Activated T-cell treated with anti-CD3 and anti-CD28 coated beads for 48 hours (primary cell): Measurements from ENCODE around the gene UCN.
"Not testable (repeated sequence)": the region's sequence is repeated elsewhere in the genome, so short reads cannot be mapped to it uniquely, and the experiment has no call there.

Experiments
- DNase-seq: peaks from one replicate; pipeline ENCODE4 v3.0.0-alpha.2; 2020; ENCODE audit warnings: low read depth

Gene UCN

GRCh38 chr2:27282892-27283291, 25.4 kb downstream of the UCN start:
- no peak for DNase-seq

- no peak for DNase-seq
Observed at GRCh38 chr2:27281855-27282559, 26.2 kb downstream of the UCN start, which contains the start of gene TRIM54. Gene TRIM54, plus strand, starts transcription at chr2:27282429. Its CDS starts 303 bp downstream, at chr2:27282732.

DNA sequence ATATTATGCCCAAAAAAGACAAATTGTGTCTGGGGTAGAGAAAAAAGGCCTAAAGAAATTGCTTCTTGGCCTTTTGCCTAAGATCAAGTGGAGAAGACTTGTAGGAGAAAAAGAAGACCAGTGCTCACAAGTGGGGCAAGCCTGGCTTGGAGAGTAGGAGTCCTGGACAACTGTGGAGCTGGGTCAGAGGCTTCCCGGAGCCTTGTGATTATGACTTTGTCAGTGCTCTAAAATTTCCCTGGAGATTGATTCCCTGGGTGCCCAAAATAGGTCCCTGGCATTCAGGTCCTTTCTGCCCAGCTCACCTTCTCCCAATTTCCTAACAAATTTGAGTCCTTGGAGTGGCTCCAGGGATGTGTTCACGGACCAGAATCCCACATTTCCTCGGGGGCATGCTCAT, 26.8 kb downstream of the UCN start:
- DNase-seq = no peak

- no peak for DNase-seq
Observed at GRCh38 chr2:27280826-27281225, 27.4 kb downstream of the UCN start.

DNA sequence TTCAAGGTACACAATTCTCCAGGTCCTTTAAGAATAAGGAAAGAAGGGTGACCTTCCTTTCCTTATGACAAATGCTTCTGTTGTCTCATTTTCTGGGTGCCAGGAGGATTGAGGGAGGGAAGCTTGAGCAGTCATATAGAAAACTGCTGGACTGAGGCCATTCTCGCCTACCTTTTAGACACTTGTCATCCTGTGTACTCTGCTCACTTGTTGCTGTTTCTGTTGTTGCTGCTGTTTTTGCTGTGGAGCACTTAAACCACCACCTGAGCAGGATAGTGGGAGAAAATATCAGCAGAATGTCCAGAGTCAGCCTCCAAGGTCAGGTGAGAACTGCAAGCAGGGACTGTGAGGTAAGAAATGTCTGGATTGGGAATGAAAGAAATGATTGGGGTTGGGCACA, 30.2 kb downstream of the UCN start:
- no peak for DNase-seq

DNA sequence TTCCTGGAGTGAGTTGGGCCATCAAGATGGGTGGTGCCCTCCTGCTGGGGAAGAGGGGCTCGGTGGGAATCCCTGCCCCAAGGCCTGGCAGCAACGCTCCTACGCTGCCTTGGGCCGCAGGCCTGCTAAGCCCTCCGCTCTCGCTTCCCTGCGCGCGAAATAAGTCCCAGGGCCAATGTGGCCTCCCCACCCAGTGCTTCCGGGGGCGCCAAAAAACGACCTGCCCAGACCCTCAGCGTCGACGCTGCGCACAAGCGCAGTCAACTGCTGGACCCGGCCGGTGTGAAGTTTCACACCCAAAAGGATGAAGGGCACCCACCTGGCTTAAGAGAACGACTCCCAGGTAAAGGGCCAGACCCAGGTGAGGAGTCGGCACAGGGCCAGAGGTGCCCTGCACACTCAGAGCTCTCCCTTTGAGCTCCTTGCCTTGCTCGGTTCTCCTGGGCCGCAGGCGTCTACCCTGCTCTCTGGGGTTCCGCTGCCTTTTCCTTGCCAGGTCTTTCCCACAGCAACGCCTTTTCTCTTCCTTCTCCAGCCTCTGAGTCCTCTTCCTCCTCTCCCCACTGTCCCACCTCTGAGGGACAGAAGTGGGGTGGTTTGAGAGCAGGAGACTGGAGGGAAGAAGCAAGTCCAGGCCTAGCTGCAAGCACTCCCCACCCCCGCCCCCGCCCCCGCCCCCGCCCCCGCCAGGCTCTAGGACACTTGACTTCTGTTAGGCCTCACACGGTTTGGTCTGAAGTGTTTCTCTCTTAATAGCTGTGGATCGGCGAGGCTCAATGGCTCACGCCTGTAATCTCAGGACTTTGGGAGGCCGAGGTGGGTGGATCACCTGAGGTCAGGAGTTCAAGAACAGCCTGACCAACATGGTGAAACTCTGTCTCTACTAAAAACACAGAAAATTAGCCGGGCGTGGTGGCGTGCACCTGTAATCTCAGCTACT, 32.8 kb downstream of the UCN start, which contains the start of gene DNAJC5G:
Gene DNAJC5G, plus strand, starts transcription at position 223 of the 940 bp plus-strand sequence. CDS start 1,296 bp downstream, outside the sequence.
- no peak for DNase-seq

DNA sequence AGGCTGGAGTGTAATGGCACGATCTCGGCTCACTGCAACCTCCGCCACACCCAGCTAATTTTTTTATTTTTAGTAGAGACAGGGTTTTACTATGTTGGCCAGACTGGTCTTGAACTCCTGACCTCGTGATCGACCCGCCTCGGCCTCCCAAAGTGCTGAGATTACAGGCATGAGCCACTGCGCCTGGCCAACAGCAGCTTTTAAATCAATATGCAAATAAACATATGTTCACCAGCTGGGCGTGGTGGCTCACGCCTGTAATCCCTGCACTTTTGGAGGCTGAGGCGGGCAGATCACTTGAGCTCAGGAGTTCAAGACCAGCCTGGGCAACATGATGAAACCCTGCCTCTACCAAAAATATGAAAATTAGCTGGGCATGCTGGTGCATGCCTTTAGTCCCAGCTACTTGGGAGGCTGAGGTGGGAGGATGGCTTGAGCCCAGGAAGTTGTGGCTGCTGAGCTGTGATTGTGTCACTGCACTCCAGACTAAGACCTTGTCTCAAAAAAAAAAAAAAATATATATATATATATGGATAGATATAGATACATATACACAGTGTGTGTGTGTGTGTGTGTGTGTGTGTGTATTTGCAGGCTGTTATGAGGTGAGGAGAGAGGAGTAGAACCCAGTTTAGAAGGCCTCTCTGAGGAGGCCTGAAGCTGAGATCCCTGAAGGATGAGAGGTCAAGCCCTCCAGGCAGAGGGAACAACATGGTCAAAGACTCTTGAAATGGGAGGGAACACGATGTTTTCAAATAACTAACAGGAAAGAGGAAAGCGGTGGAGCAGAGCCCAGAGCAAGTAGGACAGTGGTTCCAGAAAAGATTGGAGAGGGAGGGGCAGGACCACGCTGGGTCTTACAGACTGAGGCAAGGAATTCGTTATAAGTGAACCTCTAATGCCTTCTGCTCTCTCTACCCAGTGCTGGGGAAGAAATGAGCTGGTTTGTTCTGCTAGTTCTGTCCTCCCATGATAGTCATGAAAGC, 35.4 kb downstream of the UCN start:
- not testable (repeated sequence) for DNase-seq

- no peak for DNase-seq
Observed at GRCh38 chr2:27271631-27272340, 36.5 kb downstream of the UCN start.

- no peak for DNase-seq
Observed at GRCh38 chr2:27270670-27271069, 37.6 kb downstream of the UCN start.

DNA sequence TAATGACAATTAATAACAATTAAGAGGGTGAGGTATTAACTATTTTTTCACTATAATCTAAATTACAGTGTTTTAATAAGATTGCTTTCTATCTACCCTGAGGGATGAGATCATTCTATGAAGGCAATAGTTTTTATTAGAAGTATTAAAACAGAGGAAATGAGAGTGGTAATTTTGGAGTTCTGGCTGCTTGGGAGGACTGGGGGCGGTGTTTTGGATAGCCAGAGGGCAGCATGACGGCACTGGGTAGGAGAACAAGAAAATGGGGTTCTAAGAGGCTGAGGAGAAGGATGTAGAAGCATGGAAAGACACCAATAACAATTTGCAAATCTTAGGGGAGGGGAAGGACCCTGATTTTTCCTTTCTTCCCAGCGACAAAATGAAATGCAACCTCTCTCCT, 38.1 kb downstream of the UCN start:
- no peak for DNase-seq

DNA sequence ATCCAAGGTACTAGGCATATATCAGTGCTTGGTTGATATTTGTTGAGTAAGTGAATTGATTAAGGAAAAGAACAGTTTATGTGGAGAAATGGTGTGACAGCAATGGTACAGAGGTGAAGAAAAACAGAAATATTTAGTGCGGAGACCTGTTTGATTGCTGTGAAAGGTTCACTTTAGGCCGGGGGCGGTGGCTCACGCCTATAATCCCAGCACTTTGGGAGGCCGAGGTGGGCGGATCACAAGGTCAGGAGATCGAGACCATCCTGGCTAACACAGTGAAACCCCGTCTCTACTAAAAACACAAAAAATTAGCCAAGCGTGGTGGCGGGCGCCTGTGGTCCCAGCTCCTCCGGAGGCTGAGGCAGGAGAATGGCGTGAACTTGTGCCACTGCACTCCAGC, 39.9 kb downstream of the UCN start:
- DNase-seq = not testable (repeated sequence)

GRCh38 chr2:27265536-27265870, 42.7 kb downstream of the UCN start:
- DNase-seq = no peak

DNA sequence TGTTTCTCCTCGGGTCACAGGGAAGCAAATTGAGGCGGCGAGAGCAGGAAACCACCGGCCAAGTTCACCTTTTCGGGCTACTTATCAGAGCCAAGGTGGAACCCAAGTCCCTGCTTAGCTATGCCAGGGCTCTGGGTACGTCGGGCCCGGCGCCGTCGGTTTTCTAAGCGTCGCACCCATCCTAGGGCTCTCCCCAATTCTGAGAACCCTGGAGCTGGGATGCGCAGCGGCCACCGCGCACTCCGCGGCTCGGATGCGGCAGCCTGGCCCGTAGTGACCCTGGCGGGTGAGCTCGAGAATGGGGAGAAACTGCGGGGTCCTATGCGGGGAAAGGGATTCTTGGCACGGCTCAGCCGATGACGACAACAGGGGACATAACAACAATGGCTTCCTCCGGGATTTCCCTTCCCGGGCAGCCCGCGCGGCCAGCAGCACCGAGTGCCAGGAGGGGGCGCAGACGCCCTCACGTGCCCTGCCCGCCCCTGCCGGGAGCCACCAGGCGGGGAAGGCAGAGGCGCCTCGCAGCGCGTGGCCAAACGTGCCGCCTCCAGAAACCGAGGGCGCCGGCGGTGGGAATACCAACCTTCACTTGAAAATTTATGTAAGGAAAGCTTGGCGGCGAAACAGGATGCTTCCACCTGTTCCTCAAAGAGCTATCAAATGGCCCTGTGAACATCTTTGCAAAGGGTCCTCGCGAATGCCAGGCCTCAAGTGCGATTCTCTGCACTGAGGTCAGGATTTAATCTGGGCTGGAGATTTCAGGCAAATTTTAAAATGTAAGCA, 43.3 kb downstream of the UCN start:
- DNase-seq = peak; percentile 67

DNA sequence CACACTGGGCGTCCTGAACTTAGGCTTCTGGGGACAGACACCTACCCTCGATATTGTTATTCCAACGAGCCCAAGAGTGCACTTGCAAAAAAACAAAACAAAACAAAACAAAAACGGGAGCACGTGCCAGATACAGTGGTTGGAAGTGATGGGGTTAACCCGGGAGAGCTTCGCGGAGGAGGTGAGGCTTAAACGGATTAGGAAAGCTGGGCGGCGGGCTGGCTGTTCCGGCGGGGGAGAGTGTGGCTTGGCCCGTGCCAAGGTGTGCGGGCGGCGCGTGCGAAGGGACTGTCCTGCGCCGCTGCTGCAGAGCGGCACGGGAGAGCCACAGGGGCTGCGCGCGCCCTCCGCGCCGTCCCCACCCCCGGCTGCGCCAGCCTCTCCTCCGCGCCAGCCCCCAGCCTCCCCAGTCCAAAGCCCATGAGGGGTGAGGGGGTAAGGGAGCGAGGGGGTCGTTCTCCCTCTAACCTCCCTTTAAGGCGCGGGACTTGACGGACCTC, 43.9 kb downstream of the UCN start:
- no peak for DNase-seq

- DNase-seq = no peak
Observed at GRCh38 chr2:27263287-27264252, 44.7 kb downstream of the UCN start.

DNA sequence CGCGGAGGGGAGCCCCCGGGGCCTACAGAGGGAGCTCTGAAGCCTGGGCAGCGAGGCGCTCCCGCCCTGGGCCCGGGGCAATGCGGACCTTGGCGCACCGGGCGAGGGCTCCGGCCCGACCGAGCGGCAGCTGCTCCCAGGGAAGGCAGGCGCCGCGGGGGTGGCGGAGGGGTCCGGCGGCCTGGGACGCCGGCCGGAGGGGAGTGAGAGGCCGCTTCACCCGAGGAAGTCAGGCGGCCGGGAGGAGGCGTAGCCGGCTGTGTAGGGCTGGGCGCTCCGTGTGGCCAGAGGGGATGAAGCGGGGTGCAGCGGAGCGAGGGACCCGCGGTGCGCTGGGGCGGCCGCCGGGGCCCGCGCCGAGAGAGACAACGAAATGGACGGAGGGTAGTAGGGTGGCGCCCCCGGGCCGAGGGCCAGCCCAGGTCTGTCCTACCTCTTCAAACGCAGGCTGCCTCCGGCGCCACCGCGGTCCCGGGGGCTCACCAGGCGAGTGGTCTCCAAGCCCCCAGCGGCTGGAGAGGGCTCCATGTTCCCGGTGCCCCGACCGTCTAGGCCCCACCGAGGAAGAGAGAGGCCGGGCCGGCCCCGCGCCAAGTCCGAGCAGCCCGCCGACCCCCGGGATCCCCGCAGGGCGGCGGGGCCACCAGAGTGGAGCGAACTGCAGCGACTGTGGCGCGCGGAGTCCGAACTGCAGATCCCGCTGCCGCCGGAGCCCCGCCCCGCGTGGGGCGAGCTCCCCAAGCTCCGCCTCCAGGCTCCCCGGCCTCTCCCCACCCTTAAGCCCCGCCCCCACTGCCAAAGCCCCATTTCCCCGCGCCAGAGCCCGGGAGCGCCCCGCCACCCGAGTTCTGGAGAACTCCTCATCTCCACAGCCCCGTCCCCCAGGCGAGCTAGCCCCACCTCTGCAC, 45.6 kb downstream of the UCN start, which contains the start of gene SLC30A3:
Gene SLC30A3, minus strand, starts transcription at position 669 of the 908 bp plus-strand sequence. Its CDS starts 141 bp downstream, at position 528.
- DNase-seq = peak; percentile 75

- DNase-seq = no peak
Observed at GRCh38 chr2:27261926-27262298, 46.3 kb downstream of the UCN start.
